Karpas-422 (cell line): ENCODE measurements around the gene SCAMP3. TPM values are rescaled to one million over a fixed set of nuclear protein-coding genes. Genes with fewer than 3 reads are reported as not detected.
A peak's percentile ranks its signal among the peaks of the same experiment; 100 is the strongest.

Source experiments
- DNase-seq: peaks from one replicate; pipeline ENCODE4 v3.0.0-alpha.2; 2015
- H2AFZ ChIP-seq: fragments of 200-600 bp; sonication (generic); 2 replicates; pipeline ENCODE4 v1.6.1; 2014; ENCODE audit warnings: antibody characterized with exemption, low read length, mixed read lengths
- H3K27ac ChIP-seq: fragments of 200-600 bp; sonication (generic); 2 replicates; pipeline ENCODE4 v1.5.1; 2014; ENCODE audit warnings: mild to moderate bottlenecking, low read length, moderate library complexity
- H3K27me3 ChIP-seq: fragments of 200-600 bp; sonication (generic); 2 replicates; pipeline ENCODE4 v1.6.1; 2014; ENCODE audit warnings: low read length, mixed read lengths
- H3K36me3 ChIP-seq: fragments of 200-600 bp; sonication (generic); 2 replicates; pipeline ENCODE4 v1.6.1; 2014; ENCODE audit warnings: low read length, mixed read lengths; ENCODE audit not compliant: insufficient read depth
- H3K4me1 ChIP-seq: fragments of 200-600 bp; sonication (generic); 2 replicates; pipeline ENCODE4 v1.6.1; 2014; ENCODE audit warnings: mild to moderate bottlenecking, low read length, mixed read lengths
- H3K4me2 ChIP-seq: fragments of 200-600 bp; sonication (generic); 2 replicates; pipeline ENCODE4 v1.6.1; 2014; ENCODE audit warnings: low read length, low read depth, mild to moderate bottlenecking; ENCODE audit not compliant: poor library complexity, severe bottlenecking
- H3K4me3 ChIP-seq: fragments of 200-600 bp; sonication (generic); 2 replicates; pipeline ENCODE4 v1.5.1; 2014; ENCODE audit warnings: mild to moderate bottlenecking, antibody characterized with exemption, low read length, mixed read lengths
- H3K79me2 ChIP-seq: fragments of 200-600 bp; sonication (generic); 2 replicates; pipeline ENCODE4 v1.6.1; 2014; ENCODE audit warnings: mild to moderate bottlenecking, low read length, mixed read lengths
- H3K9ac ChIP-seq: fragments of 200-600 bp; sonication (generic); 2 replicates; pipeline ENCODE4 v1.6.0; 2014; ENCODE audit warnings: low read length
- H3K9me2 ChIP-seq: fragments of 200-600 bp; sonication (generic), shearing (Covaris generic); replicated peaks from 2 replicates; pipeline ENCODE4 v1.6.0; 2014; ENCODE audit warnings: mild to moderate bottlenecking, low read length, moderate library complexity; ENCODE audit not compliant: insufficient read depth
- H3K9me3 ChIP-seq: fragments of 300-700, 200-600 bp; sonication (generic); 2 replicates; pipeline ENCODE4 v1.6.1; 2014; ENCODE audit warnings: low read length, mixed read lengths
- H4K20me1 ChIP-seq: fragments of 200-600 bp; sonication (generic); 2 replicates; pipeline ENCODE4 v1.6.1; 2014; ENCODE audit warnings: mild to moderate bottlenecking, antibody characterized with exemption, low read length, low read depth; ENCODE audit not compliant: insufficient read depth
- total RNA-seq: library from RNA; depleted of rRNA; stranded (reverse); fragments of >200 nt; shearing (Covaris generic); gene quantifications from 2 replicates; pipeline ENCODE4 v1.2.3, GENCODE V29; 2014; ENCODE audit warnings: low replicate concordance

The SCAMP3 gene
- total RNA-seq, 1 experiment from 2014 or later = 69.7 TPM

DNA sequence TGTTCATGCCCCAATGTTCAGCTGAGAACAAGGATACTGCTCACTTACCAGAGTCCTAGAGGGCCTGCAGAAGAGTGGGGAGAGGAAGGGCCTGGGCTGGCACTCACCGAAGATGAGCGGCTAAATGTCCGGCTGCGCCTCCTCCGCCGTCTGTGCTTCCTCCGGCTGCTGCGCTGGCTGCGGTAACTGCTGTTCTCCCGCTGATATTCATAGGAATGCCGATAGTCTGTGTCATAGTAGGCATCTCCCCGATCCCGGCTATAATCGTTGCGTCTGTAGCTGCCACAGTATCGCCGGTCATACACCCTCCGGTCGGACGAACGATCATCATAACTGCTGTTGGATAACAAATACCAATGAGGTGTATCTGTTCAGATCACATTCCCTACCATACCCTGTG lies 7.2 kb upstream of the SCAMP3 start:
- H3K36me3 ChIP-seq = peaks cover 49% of the 10 kb centered on the region

DNA sequence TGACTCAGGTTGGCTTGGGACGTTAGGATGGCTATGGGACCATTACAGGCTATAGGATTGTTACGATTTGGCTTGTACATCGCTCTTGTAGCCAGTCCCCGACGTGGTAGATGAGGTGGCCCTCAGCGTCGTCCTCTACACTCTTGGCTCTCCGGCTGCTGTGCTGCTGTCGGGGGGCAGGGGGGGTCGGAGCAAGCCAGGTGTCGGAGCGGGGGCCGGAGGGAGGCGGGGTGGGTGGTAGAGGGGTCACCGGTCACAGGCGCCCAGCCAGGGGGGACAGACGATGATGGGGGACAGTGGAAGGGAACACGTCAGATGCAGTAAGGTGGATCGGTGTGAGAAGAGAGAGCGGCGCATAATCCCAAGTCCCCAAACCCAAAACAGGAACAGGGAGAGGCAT lies 6.5 kb upstream of the SCAMP3 start:
- Histone ChIP-seq H3K79me2 (peaks cover 30% of the 10 kb centered on the region), H3K27me3 (no peaks in the 10 kb centered on the region), H3K4me3 (no peak overlapping the region), H3K27ac (no peak overlapping the region), H3K36me3 (peaks cover 56% of the 10 kb centered on the region), H3K4me1 (peaks cover 13% of the 10 kb centered on the region), H3K9me3 (no peaks in the 10 kb centered on the region), H3K9ac (no peak overlapping the region), H4K20me1 (peaks cover 8% of the 10 kb centered on the region; the same call in 1 of the 2 replicates), H3K9me2 (no peaks in the 10 kb centered on the region), H3K4me2 (no peak overlapping the region), H2AFZ (no peak overlapping the region)
- DNase-seq = no peak

More for the DNA sequence above, 7.2 kb upstream of the SCAMP3 start:
- no peak overlapping the region for H2AFZ ChIP-seq
- no peaks in the 10 kb centered on the region for H3K27me3 ChIP-seq
- peaks cover 17% of the 10 kb centered on the region for H3K4me1 ChIP-seq
- H3K27ac ChIP-seq = no peak overlapping the region
- no peak overlapping the region for H3K4me2 ChIP-seq
- no peak overlapping the region for H3K9ac ChIP-seq
- no peak for DNase-seq
- peaks cover 32% of the 10 kb centered on the region for H3K79me2 ChIP-seq
- H4K20me1 ChIP-seq = peaks cover 8% of the 10 kb centered on the region; the same call in 1 of the 2 replicates
- H3K9me3 ChIP-seq = no peaks in the 10 kb centered on the region
- no peaks in the 10 kb centered on the region for H3K9me2 ChIP-seq
- no peak overlapping the region for H3K4me3 ChIP-seq

- H3K4me3 ChIP-seq = no peak overlapping the region
- H3K27me3 ChIP-seq = no peaks in the 10 kb centered on the region
- H3K9me3 ChIP-seq = no peaks in the 10 kb centered on the region
- peaks cover 18% of the 10 kb centered on the region for H3K79me2 ChIP-seq
- H3K4me2 ChIP-seq = no peak overlapping the region
- no peak overlapping the region for H2AFZ ChIP-seq
- peaks cover 6% of the 10 kb centered on the region; the same call in 1 of the 2 replicates for H4K20me1 ChIP-seq
- H3K9me2 ChIP-seq = no peaks in the 10 kb centered on the region
- H3K36me3 ChIP-seq = peaks cover 61% of the 10 kb centered on the region
- peaks cover 16% of the 10 kb centered on the region for H3K4me1 ChIP-seq
- H3K27ac ChIP-seq = no peak overlapping the region
- no peak overlapping the region for H3K9ac ChIP-seq
- DNase-seq = no peak
Observed at GRCh38 chr1:155267373-155267772, 5.2 kb upstream of the SCAMP3 start.

DNA sequence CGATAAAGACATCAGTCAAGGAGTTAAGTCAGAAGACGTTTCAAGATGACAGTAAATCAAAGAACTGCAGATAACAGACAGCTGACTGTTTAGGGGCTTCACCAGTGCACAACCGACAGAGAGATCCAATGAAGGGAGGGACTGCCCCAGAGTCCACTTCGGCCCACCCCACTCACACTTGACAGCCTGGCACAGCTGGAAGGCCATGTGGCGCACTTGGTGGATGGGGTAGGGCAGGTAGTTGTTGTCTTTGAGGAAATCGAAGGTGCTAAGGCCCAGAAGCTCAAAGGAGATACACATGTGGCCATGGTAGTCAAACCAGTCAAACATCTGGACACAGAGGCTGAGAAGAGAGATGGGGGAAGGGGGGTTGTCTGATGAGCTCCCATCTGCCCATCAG lies 4.4 kb upstream of the SCAMP3 start:
- Histone ChIP-seq H3K4me2 (no peak overlapping the region), H3K79me2 (peaks cover 14% of the 10 kb centered on the region), H3K9me3 (no peaks in the 10 kb centered on the region), H3K4me1 (peaks cover 9% of the 10 kb centered on the region), H3K4me3 (no peak overlapping the region), H3K36me3 (peaks cover 59% of the 10 kb centered on the region), H3K9me2 (no peaks in the 10 kb centered on the region), H3K27me3 (no peaks in the 10 kb centered on the region), H4K20me1 (0 out of 2 replicates have a peak, but pooled peaks cover 4% of the 10 kb centered on the region), H3K9ac (no peak overlapping the region), H2AFZ (no peak overlapping the region), H3K27ac (no peak overlapping the region)
- DNase-seq = no peak

GRCh38 chr1:155263067-155263466 lies 907 bp upstream of the SCAMP3 start:
- H3K27ac ChIP-seq = no peak overlapping the region
- peaks cover 18% of the 10 kb centered on the region for H3K79me2 ChIP-seq
- no peak overlapping the region for H3K9ac ChIP-seq
- H3K4me1 ChIP-seq = peaks cover 21% of the 10 kb centered on the region
- H2AFZ ChIP-seq = no peak overlapping the region
- H3K4me2 ChIP-seq = peak overlapping the region; percentile 99
- no peaks in the 10 kb centered on the region for H3K9me3 ChIP-seq
- H4K20me1 ChIP-seq = no peaks in the 10 kb centered on the region
- peaks cover 36% of the 10 kb centered on the region for H3K36me3 ChIP-seq
- no peaks in the 10 kb centered on the region for H3K27me3 ChIP-seq
- no peaks in the 10 kb centered on the region for H3K9me2 ChIP-seq
- DNase-seq = no peak
- H3K4me3 ChIP-seq = no peak overlapping the region

DNA sequence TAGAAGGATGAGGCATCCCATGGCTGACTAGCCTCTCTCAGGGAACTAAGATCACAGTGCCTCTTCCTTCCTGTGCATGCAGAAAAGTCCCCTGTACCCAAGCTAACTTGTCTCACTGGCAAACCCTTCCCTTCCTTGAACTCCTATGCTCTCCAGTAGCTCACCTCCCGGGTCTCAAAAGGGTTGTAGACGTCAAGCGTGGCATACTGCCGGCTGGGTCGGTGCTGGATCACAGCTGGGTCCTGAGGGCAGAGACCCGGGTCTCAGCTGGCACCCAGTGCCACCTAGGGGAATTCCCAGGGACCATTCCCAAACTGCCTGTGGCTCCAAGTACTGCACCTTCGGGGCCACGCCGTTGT lies 688 bp downstream of the SCAMP3 start:
- Histone ChIP-seq H4K20me1 (no peaks in the 10 kb centered on the region), H3K4me2 (peak overlapping the region; percentile 99), H3K9ac (peak overlapping the region; percentile 96), H3K36me3 (peaks cover 27% of the 10 kb centered on the region; the same call in 1 of the 2 replicates), H3K27ac (peak overlapping the region; percentile 64), H3K4me1 (peaks cover 21% of the 10 kb centered on the region), H3K4me3 (peak overlapping the region; percentile 96), H2AFZ (peak overlapping the region; percentile 62; the same call in 1 of the 2 replicates), H3K79me2 (peaks cover 18% of the 10 kb centered on the region), H3K9me2 (no peaks in the 10 kb centered on the region), H3K9me3 (no peaks in the 10 kb centered on the region), H3K27me3 (no peaks in the 10 kb centered on the region)
- peak; percentile 73 for DNase-seq

DNA sequence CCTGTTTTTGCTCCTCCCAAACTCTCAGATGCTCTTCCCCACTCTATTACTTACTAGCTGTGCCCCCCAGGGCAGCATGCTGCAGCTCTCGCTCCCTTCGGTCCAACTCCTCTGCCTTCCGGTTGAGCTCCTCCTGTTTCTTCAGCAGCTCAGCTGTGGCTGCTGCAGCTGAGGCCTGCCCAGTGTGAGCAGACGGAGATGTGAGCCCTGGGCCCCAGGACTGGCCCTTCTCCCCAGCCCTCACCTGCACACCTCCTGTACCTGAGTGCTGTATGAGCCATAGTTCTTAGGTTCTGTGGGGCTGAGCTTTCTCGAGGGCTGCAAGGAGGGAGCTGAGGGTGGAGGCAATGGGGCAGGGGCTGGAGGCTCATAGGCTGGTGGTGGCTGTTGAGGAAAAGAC lies 1.9 kb downstream of the SCAMP3 start:
- peaks cover 18% of the 10 kb centered on the region for H3K79me2 ChIP-seq
- H3K4me2 ChIP-seq = no peak overlapping the region
- H3K4me3 ChIP-seq = no peak overlapping the region
- no peaks in the 10 kb centered on the region for H3K9me2 ChIP-seq
- peaks cover 21% of the 10 kb centered on the region; the same call in 1 of the 2 replicates for H3K36me3 ChIP-seq
- H2AFZ ChIP-seq = no peak overlapping the region
- no peak overlapping the region; the same call in 1 of the 2 replicates for H3K9ac ChIP-seq
- no peak overlapping the region for H3K27ac ChIP-seq
- H4K20me1 ChIP-seq = no peaks in the 10 kb centered on the region
- H3K9me3 ChIP-seq = no peaks in the 10 kb centered on the region
- peaks cover 26% of the 10 kb centered on the region for H3K4me1 ChIP-seq
- no peaks in the 10 kb centered on the region for H3K27me3 ChIP-seq
- no peak for DNase-seq

- H3K9ac ChIP-seq = no peak overlapping the region
- peak overlapping the region; percentile 78 for H3K4me2 ChIP-seq
Observed at GRCh38 chr1:155256058-155256852, 5.9 kb downstream of the SCAMP3 start.

More at GRCh38 chr1:155256058-155256852, 5.9 kb downstream of the SCAMP3 start:
- H3K27ac ChIP-seq = no peak overlapping the region
- no peaks in the 10 kb centered on the region for H3K9me2 ChIP-seq
- H3K27me3 ChIP-seq = no peaks in the 10 kb centered on the region
- H3K79me2 ChIP-seq = peaks cover 31% of the 10 kb centered on the region
- no peaks in the 10 kb centered on the region for H4K20me1 ChIP-seq
- peaks cover 41% of the 10 kb centered on the region for H3K4me1 ChIP-seq
- no peak overlapping the region for H3K4me3 ChIP-seq
- no peaks in the 10 kb centered on the region for H3K9me3 ChIP-seq
- no peak overlapping the region for H2AFZ ChIP-seq
- DNase-seq = peak; percentile 45
- H3K36me3 ChIP-seq = peaks cover 4% of the 10 kb centered on the region; the same call in 1 of the 2 replicates
